ENCODE measurements around the gene DCTN3. TPM values are rescaled to one million over a fixed set of nuclear protein-coding genes. Genes with fewer than 3 reads are reported as not detected.
A peak's percentile ranks its signal among the peaks of the same experiment; 100 is the strongest.
"Not testable (repeated sequence)": the region's sequence is repeated elsewhere in the genome, so short reads cannot be mapped to it uniquely, and the experiment has no call there.

The DCTN3 gene
- polyA plus RNA-seq, 1 donor: 67.2 TPM

DNA sequence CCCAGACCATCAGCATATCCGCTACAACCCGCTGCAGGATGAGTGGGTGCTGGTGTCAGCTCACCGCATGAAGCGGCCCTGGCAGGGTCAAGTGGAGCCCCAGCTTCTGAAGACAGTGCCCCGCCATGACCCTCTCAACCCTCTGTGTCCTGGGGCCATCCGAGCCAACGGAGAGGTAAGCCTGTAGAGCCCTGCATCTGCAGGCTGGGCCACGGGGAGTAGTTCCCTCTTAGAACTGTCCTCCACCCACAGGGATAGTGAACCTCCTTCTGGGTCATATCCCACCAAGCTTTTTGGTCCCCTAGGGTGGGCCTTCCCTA, 26.7 kb upstream of the DCTN3 start:
- no peak for DNase-seq
- no CpG with 5 or more reads among the region's 8 CpGs for WGBS (ENCODE audit: insufficient coverage, low lambda C conversion rate)
- Histone ChIP-seq H3K36me3 (ENCODE audit: control insufficient read depth, insufficient read depth, low read length) (peaks cover 22% of the 10 kb centered on the region), H3K27ac (ENCODE audit: low read length) (peak overlapping the region; percentile 91), H3K27me3 (ENCODE audit: control insufficient read depth, insufficient read depth, low read length) (no peaks in the 10 kb centered on the region), H3K4me3 (ENCODE audit: low read length) (peak overlapping the region; percentile 84), H3K4me1 (ENCODE audit: control insufficient read depth, insufficient read depth, low read length) (peaks cover 46% of the 10 kb centered on the region), H3K9me3 (ENCODE audit: control insufficient read depth, low read depth, low read length) (no peaks in the 10 kb centered on the region)

DNA sequence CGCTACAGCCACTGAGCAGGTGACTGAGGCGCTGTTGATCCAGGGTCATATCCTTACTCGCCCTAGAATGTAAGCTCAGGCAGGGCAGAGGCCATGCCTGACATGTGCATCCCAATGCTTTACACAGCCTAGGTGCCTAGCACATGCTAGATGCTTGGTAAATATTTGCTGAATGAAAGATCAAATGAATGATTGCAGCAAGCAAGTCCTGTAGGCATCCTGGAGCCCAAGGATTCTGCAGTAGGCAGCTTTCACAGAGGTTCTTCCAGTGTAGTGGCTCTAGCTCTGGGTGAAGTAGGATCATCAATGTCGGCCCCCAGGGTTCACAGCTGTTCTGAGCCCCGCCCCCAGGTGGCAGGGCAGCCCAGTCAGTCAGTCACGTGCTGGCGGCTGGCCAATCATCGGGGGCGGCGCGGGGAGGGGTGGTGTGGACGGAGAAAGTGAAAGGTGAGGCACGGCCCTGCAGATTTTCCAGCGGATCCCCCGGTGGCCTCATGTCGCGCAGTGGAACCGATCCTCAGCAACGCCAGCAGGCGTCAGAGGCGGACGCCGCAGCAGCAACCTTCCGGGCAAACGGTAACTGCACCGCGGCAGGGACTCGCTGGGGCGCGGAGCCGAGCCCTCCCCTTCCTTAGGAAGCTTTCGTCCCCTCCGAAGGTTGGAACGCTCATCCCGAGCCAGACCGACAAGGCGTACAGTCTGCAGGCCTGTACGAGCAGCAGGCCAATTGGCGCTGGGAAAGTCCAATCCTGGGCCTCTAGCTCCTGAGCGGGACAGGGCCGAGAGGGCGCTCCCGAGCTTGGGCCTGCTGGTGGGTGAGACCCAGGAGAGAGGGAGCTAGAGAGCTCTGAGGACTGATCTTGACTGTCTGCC, 26.2 kb upstream of the DCTN3 start, which contains the start of gene GALT:
Gene GALT (plus strand): TSS at position 465 of the 873 bp plus-strand sequence. CDS start 30 bp downstream, at position 495.
- peaks cover 41% of the 10 kb centered on the region for H3K4me1 ChIP-seq (ENCODE audit: control insufficient read depth, insufficient read depth, low read length)
- H3K27me3 ChIP-seq (ENCODE audit: control insufficient read depth, insufficient read depth, low read length): no peaks in the 10 kb centered on the region
- H3K9me3 ChIP-seq (ENCODE audit: control insufficient read depth, low read depth, low read length): no peaks in the 10 kb centered on the region
- H3K36me3 ChIP-seq (ENCODE audit: control insufficient read depth, insufficient read depth, low read length): peaks cover 22% of the 10 kb centered on the region
- H3K4me3 ChIP-seq (ENCODE audit: low read length): peak within 1 kb of the TSS; percentile 84
- peak within 1 kb of the TSS; percentile 91 for H3K27ac ChIP-seq (ENCODE audit: low read length)
- peak; percentile 90 to 97 for DNase-seq
- no CpG with 5 or more reads among the region's 43 CpGs for WGBS (ENCODE audit: insufficient coverage, low lambda C conversion rate)

DNA sequence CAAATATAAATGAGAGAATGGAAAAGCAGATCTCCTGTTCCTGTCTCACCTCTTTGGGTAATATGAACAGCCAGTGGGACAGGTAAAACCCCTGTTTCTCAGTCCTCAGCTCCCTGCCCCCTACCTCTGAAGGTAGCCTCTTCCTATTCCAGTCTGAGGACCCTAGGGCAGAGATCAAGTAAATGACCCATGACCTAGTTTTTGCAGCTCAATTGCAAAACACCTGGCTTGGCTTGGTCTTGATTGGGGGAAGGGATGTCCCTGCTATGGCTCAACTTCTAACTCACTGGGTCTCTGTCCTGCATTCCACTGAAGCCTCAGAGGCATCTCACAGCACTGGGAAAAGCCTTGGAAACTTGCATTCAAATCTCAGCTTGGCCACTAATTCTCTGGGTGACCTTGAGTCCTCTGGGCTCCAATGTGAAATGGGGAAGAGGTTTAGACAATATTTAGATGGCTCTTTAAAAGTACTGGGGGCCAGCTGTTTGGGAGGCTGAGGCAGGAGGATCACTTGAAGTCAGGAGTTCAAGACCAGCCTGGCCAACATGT, 24.5 kb upstream of the DCTN3 start:
- Histone ChIP-seq H3K4me3 (ENCODE audit: low read length) (no peak overlapping the region), H3K36me3 (ENCODE audit: control insufficient read depth, insufficient read depth, low read length) (peaks cover 17% of the 10 kb centered on the region), H3K9me3 (ENCODE audit: control insufficient read depth, low read depth, low read length) (no peaks in the 10 kb centered on the region), H3K27ac (ENCODE audit: low read length) (peak overlapping the region; percentile 33), H3K4me1 (ENCODE audit: control insufficient read depth, insufficient read depth, low read length) (peaks cover 35% of the 10 kb centered on the region), H3K27me3 (ENCODE audit: control insufficient read depth, insufficient read depth, low read length) (no peaks in the 10 kb centered on the region)
- DNase-seq: peak; percentile 81 to 87

DNA sequence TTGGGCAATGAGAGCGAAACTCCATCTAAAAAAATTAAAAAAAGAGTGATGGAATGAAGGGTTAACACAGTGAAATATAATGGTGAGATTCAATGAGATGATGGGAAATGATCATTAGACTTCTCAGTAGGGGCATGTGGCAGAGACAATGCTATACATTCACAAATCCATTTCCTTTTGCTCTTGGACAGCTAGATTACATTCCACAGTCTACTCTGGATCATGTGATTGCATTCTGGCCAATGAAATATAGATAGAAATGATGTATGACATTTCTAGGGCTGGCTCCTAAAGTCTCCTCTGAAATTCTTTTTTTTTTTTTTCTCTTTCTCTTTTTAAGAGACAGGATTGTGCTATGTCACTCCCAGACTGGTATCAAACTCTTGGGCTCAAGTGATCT, 22.4 kb upstream of the DCTN3 start:
- Histone ChIP-seq H3K4me1 (ENCODE audit: control insufficient read depth, insufficient read depth, low read length) (peaks cover 29% of the 10 kb centered on the region), H3K27ac (ENCODE audit: low read length) (no peak overlapping the region), H3K36me3 (ENCODE audit: control insufficient read depth, insufficient read depth, low read length) (no peaks in the 10 kb centered on the region), H3K27me3 (ENCODE audit: control insufficient read depth, insufficient read depth, low read length) (no peaks in the 10 kb centered on the region), H3K4me3 (ENCODE audit: low read length) (no peak overlapping the region), H3K9me3 (ENCODE audit: control insufficient read depth, low read depth, low read length) (no peaks in the 10 kb centered on the region)
- no peak for DNase-seq
- WGBS (ENCODE audit: insufficient coverage, low lambda C conversion rate): no CpG with 5 or more reads among the region's 1 CpG

DNA sequence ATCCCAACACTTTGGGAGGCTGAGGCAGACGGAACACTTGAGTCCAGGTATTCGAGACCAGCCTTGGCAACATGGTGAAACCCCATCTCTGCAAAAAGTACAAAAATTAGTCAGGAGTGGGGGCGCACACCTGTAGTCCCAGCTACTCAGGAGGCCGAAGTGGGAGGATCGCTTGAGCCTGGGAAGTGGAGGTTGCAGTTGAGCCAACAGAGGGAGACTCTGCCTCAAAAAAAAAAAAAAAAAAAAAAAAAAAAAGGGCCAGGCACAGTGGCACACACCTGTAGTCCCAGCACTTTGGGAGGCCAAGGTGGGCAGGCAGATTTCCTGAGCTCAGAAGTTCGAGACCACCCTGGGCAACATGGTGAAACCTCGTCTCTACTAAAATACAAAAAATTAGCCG, 19.0 kb upstream of the DCTN3 start:
- H3K4me3 ChIP-seq (ENCODE audit: low read length); H3K9me3 ChIP-seq (ENCODE audit: control insufficient read depth, low read depth, low read length); H3K27me3 ChIP-seq (ENCODE audit: control insufficient read depth, insufficient read depth, low read length); H3K27ac ChIP-seq (ENCODE audit: low read length); DNase-seq: not testable (repeated sequence)
- Histone ChIP-seq H3K4me1 (ENCODE audit: control insufficient read depth, insufficient read depth, low read length) (peaks cover 15% of the 10 kb centered on the region), H3K36me3 (ENCODE audit: control insufficient read depth, insufficient read depth, low read length) (peaks cover 11% of the 10 kb centered on the region)
- WGBS (ENCODE audit: insufficient coverage, low lambda C conversion rate): 80% methylated on average over 1 of the region's 8 CpGs

DNA sequence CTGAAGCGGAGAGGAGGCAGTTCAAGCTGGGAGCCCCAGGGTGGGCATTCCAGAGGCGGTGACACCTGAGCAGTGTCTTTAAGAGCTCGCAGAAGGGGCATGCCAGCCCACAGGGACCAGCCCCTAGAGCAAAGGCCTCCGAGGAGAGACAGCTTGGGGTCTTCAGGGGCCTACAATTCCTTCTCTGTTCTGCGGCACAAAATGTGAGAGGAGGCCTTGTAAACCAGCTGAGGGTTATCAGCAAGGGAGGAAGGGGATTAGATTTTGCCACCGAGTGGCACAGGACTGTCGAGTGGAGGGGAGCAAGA, 17.8 kb upstream of the DCTN3 start:
- peak overlapping the region; percentile 71 for H3K27ac ChIP-seq (ENCODE audit: low read length)
- no peaks in the 10 kb centered on the region for H3K27me3 ChIP-seq (ENCODE audit: control insufficient read depth, insufficient read depth, low read length)
- H3K4me3 ChIP-seq (ENCODE audit: low read length): peak overlapping the region; percentile 72
- no peaks in the 10 kb centered on the region for H3K9me3 ChIP-seq (ENCODE audit: control insufficient read depth, low read depth, low read length)
- 20% methylated on average over 2 of the region's 7 CpGs for WGBS (ENCODE audit: insufficient coverage, low lambda C conversion rate)
- DNase-seq: no peak
- H3K4me1 ChIP-seq (ENCODE audit: control insufficient read depth, insufficient read depth, low read length): peaks cover 14% of the 10 kb centered on the region
- H3K36me3 ChIP-seq (ENCODE audit: control insufficient read depth, insufficient read depth, low read length): peaks cover 11% of the 10 kb centered on the region

DNA sequence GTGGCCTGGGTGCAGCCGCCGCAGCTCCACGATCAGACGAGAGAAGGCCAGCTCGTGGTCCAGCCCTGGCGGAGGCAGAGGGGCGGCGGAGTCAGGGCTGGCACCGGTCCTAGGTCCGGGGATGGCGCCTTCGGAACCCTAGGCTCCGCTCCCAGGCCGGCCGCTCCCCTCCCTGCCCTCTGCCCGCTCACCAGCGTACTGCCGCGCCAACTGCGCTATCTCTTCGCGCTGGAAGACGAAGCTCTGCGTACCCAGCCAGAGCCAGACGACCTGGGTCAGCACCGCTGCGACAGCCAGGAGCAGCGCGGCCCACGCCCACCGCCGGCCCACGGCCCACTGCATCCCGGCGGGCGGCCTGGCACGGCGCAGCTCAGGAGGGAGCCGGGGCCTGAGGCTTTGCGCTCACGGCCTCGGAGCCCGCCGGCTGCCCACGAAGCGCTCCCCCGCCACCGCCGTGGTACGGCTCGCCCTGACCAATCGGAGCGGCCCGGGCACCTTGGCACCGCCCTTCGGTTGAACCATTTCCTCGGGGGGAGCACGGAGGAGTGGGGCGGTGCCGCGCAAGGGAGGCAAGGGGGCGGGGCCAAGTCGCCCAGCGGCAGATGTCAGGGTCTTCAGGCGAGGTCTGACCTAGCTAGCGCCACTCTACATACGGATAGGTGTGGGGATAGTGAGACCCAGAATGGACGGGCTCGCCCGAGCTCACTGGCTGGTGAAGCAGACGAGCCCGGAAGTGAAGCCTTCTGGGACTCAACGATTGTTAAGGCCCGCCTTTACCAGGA, 17.3 kb upstream of the DCTN3 start, which contains the start of gene SIGMAR1:
Gene SIGMAR1 (minus strand): TSS at position 432 of the 782 bp plus-strand sequence. CDS start 90 bp downstream, at position 342.
- H3K4me1 ChIP-seq (ENCODE audit: control insufficient read depth, insufficient read depth, low read length): peaks cover 14% of the 10 kb centered on the region
- peak within 1 kb of the TSS; percentile 72 for H3K4me3 ChIP-seq (ENCODE audit: low read length)
- no CpG with 5 or more reads among the region's 74 CpGs for WGBS (ENCODE audit: insufficient coverage, low lambda C conversion rate)
- no peaks in the 10 kb centered on the region for H3K9me3 ChIP-seq (ENCODE audit: control insufficient read depth, low read depth, low read length)
- H3K36me3 ChIP-seq (ENCODE audit: control insufficient read depth, insufficient read depth, low read length): peaks cover 11% of the 10 kb centered on the region
- H3K27me3 ChIP-seq (ENCODE audit: control insufficient read depth, insufficient read depth, low read length): no peaks in the 10 kb centered on the region
- peak; percentile 90 to 97 for DNase-seq
- peak within 1 kb of the TSS; percentile 71 for H3K27ac ChIP-seq (ENCODE audit: low read length)

DNA sequence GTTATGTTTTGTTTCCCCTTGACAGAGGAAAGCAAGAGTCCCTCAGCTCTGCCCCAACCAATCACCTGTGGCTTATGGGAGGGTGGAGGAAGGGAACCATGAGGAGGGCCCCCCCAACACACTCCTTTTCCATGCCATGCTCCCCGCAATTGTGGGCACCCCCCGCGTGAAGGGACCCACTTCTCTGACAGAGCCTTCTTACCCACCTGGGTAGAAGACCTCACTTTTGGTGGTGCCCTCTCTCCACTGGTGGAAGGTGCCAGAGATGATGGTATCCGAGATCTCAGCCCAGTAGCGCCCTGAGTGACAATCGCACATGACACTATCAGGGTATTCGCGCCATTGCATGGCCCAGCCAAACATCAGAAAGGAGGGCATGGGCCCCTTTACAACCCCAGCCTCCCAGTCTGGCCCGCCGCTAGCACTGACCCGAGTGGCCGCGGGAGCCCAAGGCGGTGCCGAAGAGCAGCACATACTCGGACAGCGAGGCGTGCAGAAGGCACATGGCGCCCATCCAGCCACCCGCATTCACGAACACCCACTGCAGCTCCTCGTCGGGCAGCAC, 16.6 kb upstream of the DCTN3 start:
- H3K36me3 ChIP-seq (ENCODE audit: control insufficient read depth, insufficient read depth, low read length): peaks cover 11% of the 10 kb centered on the region
- no CpG with 5 or more reads among the region's 23 CpGs for WGBS (ENCODE audit: insufficient coverage, low lambda C conversion rate)
- H3K27ac ChIP-seq (ENCODE audit: low read length): no peak overlapping the region
- peak overlapping the region; percentile 72 for H3K4me3 ChIP-seq (ENCODE audit: low read length)
- no peaks in the 10 kb centered on the region for H3K27me3 ChIP-seq (ENCODE audit: control insufficient read depth, insufficient read depth, low read length)
- no peaks in the 10 kb centered on the region for H3K9me3 ChIP-seq (ENCODE audit: control insufficient read depth, low read depth, low read length)
- peaks cover 14% of the 10 kb centered on the region for H3K4me1 ChIP-seq (ENCODE audit: control insufficient read depth, insufficient read depth, low read length)
- DNase-seq: no peak

DNA sequence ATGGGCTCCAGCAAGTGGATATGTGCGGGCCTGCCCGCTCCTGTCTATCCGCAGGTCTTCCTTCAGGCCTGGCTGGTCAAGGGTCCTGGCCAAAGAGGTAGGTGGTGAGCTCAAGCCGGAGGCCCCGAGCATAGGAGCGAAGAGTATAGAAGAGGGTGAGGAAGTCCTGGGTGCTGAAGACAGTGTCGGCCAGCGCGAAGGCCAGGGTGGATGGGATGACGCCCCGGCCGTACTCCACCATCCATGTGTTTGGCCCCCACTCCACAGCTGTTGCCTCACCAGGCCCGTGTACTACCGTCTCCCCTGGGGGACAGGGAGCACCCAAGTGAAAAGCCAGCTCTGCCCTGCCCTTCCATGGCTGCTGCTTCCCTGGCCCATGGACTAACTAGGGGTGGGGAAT, 15.3 kb upstream of the DCTN3 start:
- H3K36me3 ChIP-seq (ENCODE audit: control insufficient read depth, insufficient read depth, low read length): peaks cover 11% of the 10 kb centered on the region
- WGBS (ENCODE audit: insufficient coverage, low lambda C conversion rate): 80% methylated on average over 1 of the region's 14 CpGs
- no peak for DNase-seq
- peaks cover 6% of the 10 kb centered on the region for H3K27me3 ChIP-seq (ENCODE audit: control insufficient read depth, insufficient read depth, low read length)
- no peak overlapping the region for H3K4me3 ChIP-seq (ENCODE audit: low read length)
- H3K9me3 ChIP-seq (ENCODE audit: control insufficient read depth, low read depth, low read length): no peaks in the 10 kb centered on the region
- H3K4me1 ChIP-seq (ENCODE audit: control insufficient read depth, insufficient read depth, low read length): peaks cover 14% of the 10 kb centered on the region
- no peak overlapping the region for H3K27ac ChIP-seq (ENCODE audit: low read length)

DNA sequence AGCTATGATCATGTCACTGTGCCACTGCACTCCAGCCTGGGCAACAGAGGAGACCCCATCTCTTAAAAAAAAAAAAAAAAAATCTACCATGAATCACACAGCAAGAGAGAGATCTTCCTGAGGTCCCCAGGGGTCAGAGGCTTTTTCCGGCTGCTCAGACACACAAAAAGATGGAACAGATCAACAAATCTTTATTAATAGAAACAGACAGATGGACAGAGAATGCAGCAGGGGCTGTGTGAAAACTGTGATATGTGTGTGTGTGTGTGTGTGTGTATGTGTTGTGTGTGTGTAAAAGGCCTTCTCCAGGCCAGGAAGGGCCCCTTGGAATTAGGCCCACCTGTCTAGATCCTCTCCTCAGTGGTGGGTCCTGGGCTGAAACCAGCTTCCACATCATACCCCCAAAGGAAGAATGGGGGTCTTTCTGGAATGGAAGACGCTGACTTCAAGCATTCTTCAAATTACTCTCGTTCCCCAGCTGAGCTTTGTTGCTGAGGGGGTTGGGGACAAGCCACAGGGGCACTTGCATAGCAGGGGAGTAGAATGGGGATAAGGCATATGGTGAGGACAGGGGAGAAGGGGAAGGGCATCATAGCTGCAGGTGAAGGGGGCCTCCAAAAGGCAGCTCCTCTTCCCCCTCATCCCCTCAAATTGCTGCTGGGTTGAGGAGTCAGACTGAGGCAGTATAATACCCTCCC, 14.4 kb upstream of the DCTN3 start:
- no CpG with 5 or more reads among the region's 3 CpGs for WGBS (ENCODE audit: insufficient coverage, low lambda C conversion rate)
- no peak for DNase-seq

More for the DNA sequence above, 14.4 kb upstream of the DCTN3 start:
- Histone ChIP-seq H3K4me3 (ENCODE audit: low read length) (no peak overlapping the region), H3K9me3 (ENCODE audit: control insufficient read depth, low read depth, low read length) (no peaks in the 10 kb centered on the region), H3K36me3 (ENCODE audit: control insufficient read depth, insufficient read depth, low read length) (peaks cover 11% of the 10 kb centered on the region), H3K27ac (ENCODE audit: low read length) (no peak overlapping the region), H3K27me3 (ENCODE audit: control insufficient read depth, insufficient read depth, low read length) (peaks cover 15% of the 10 kb centered on the region), H3K4me1 (ENCODE audit: control insufficient read depth, insufficient read depth, low read length) (peaks cover 19% of the 10 kb centered on the region)
